ENCODE measurements around the gene LTB4R2. TPM values are rescaled to one million over a fixed set of nuclear protein-coding genes. Genes with fewer than 3 reads are reported as not detected.

Gene LTB4R2
- total and polyA plus RNA-seq, 4 donors, result 1.4 to 3.6 (median 2.9) TPM

GRCh38 chr14:24284501-24285035, 25.4 kb upstream of the LTB4R2 start:
- Histone ChIP-seq H3K9me3 (ENCODE audit: control insufficient read depth, insufficient read depth, low read length) (no peaks in the 10 kb centered on the region), H3K36me3 (ENCODE audit: control insufficient read depth, insufficient read depth, low read length) (no peaks in the 10 kb centered on the region), H3K27me3 (ENCODE audit: control insufficient read depth, insufficient read depth, low read length) (no peaks in the 10 kb centered on the region), H3K4me1 (ENCODE audit: control insufficient read depth, insufficient read depth, low read length) (no peaks in the 10 kb centered on the region), H3K27ac (ENCODE audit: low read depth, low read length) (no peak overlapping the region), H3K4me3 (ENCODE audit: low read depth, low read length) (no peak overlapping the region)
- DNase-seq (ENCODE audit: low read depth in 4 of 6, low spot score in 6 of 6), result peak in 1 of 6 donors; percentile 28
- WGBS (ENCODE audit: insufficient coverage), result 86% methylated on average over 9 of the region's 11 CpGs

GRCh38 chr14:24285351-24285750, 24.6 kb upstream of the LTB4R2 start:
- WGBS (ENCODE audit: insufficient coverage), result 88% methylated on average over 2 of the region's 4 CpGs
- H3K4me1 ChIP-seq (ENCODE audit: control insufficient read depth, insufficient read depth, low read length), result no peaks in the 10 kb centered on the region
- no peak for DNase-seq (ENCODE audit: low read depth in 4 of 6, low spot score in 6 of 6)
- no peak overlapping the region for H3K27ac ChIP-seq (ENCODE audit: low read depth, low read length)
- H3K9me3 ChIP-seq (ENCODE audit: control insufficient read depth, insufficient read depth, low read length), result no peaks in the 10 kb centered on the region
- peaks cover 4% of the 10 kb centered on the region for H3K36me3 ChIP-seq (ENCODE audit: control insufficient read depth, insufficient read depth, low read length)
- H3K4me3 ChIP-seq (ENCODE audit: low read depth, low read length), result no peak overlapping the region
- H3K27me3 ChIP-seq (ENCODE audit: control insufficient read depth, insufficient read depth, low read length), result no peaks in the 10 kb centered on the region

- Histone ChIP-seq H3K4me3 (ENCODE audit: low read depth, low read length) (no peak overlapping the region), H3K4me1 (ENCODE audit: control insufficient read depth, insufficient read depth, low read length) (no peaks in the 10 kb centered on the region), H3K9me3 (ENCODE audit: control insufficient read depth, insufficient read depth, low read length) (no peaks in the 10 kb centered on the region), H3K27me3 (ENCODE audit: control insufficient read depth, insufficient read depth, low read length) (no peaks in the 10 kb centered on the region), H3K27ac (ENCODE audit: low read depth, low read length) (no peak overlapping the region), H3K36me3 (ENCODE audit: control insufficient read depth, insufficient read depth, low read length) (peaks cover 18% of the 10 kb centered on the region)
- DNase-seq (ENCODE audit: low read depth in 4 of 6, low spot score in 6 of 6), result no peak
- WGBS (ENCODE audit: insufficient coverage), result 95% methylated on average over 5 of the region's 5 CpGs
Measured at GRCh38 chr14:24286996-24287395, 22.9 kb upstream of the LTB4R2 start.

GRCh38 chr14:24289649-24290280, 20.2 kb upstream of the LTB4R2 start:
- Histone ChIP-seq H3K36me3 (ENCODE audit: control insufficient read depth, insufficient read depth, low read length) (peaks cover 32% of the 10 kb centered on the region), H3K27ac (ENCODE audit: low read depth, low read length) (no peak overlapping the region), H3K4me3 (ENCODE audit: low read depth, low read length) (no peak overlapping the region), H3K9me3 (ENCODE audit: control insufficient read depth, insufficient read depth, low read length) (no peaks in the 10 kb centered on the region), H3K27me3 (ENCODE audit: control insufficient read depth, insufficient read depth, low read length) (no peaks in the 10 kb centered on the region), H3K4me1 (ENCODE audit: control insufficient read depth, insufficient read depth, low read length) (no peaks in the 10 kb centered on the region)
- no peak for DNase-seq (ENCODE audit: low read depth in 4 of 6, low spot score in 6 of 6)
- WGBS (ENCODE audit: insufficient coverage), result 100% methylated on average over 4 of the region's 6 CpGs

GRCh38 chr14:24290746-24291145, 19.2 kb upstream of the LTB4R2 start:
- Histone ChIP-seq H3K27me3 (ENCODE audit: control insufficient read depth, insufficient read depth, low read length) (no peaks in the 10 kb centered on the region), H3K9me3 (ENCODE audit: control insufficient read depth, insufficient read depth, low read length) (no peaks in the 10 kb centered on the region), H3K4me3 (ENCODE audit: low read depth, low read length) (no peak overlapping the region), H3K27ac (ENCODE audit: low read depth, low read length) (no peak overlapping the region), H3K4me1 (ENCODE audit: control insufficient read depth, insufficient read depth, low read length) (no peaks in the 10 kb centered on the region), H3K36me3 (ENCODE audit: control insufficient read depth, insufficient read depth, low read length) (peaks cover 36% of the 10 kb centered on the region)
- WGBS (ENCODE audit: insufficient coverage), result 93% methylated on average over 4 of the region's 9 CpGs
- no peak for DNase-seq (ENCODE audit: low read depth in 4 of 6, low spot score in 6 of 6)

GRCh38 chr14:24291446-24292117, 18.4 kb upstream of the LTB4R2 start:
- DNase-seq (ENCODE audit: low read depth in 4 of 6, low spot score in 6 of 6), result no peak
- H3K36me3 ChIP-seq (ENCODE audit: control insufficient read depth, insufficient read depth, low read length), result peaks cover 44% of the 10 kb centered on the region
- H3K4me1 ChIP-seq (ENCODE audit: control insufficient read depth, insufficient read depth, low read length), result no peaks in the 10 kb centered on the region
- no peak overlapping the region for H3K27ac ChIP-seq (ENCODE audit: low read depth, low read length)
- no peak overlapping the region for H3K4me3 ChIP-seq (ENCODE audit: low read depth, low read length)
- H3K27me3 ChIP-seq (ENCODE audit: control insufficient read depth, insufficient read depth, low read length), result no peaks in the 10 kb centered on the region
- H3K9me3 ChIP-seq (ENCODE audit: control insufficient read depth, insufficient read depth, low read length), result no peaks in the 10 kb centered on the region
- WGBS (ENCODE audit: insufficient coverage), result 89% methylated on average over 1 of the region's 3 CpGs

- H3K36me3 ChIP-seq (ENCODE audit: control insufficient read depth, insufficient read depth, low read length), result peaks cover 46% of the 10 kb centered on the region
- no peaks in the 10 kb centered on the region for H3K27me3 ChIP-seq (ENCODE audit: control insufficient read depth, insufficient read depth, low read length)
- no peaks in the 10 kb centered on the region for H3K9me3 ChIP-seq (ENCODE audit: control insufficient read depth, insufficient read depth, low read length)
- H3K4me3 ChIP-seq (ENCODE audit: low read depth, low read length), result no peak overlapping the region
- WGBS (ENCODE audit: insufficient coverage), result 94% methylated on average over 9 of the region's 11 CpGs
- DNase-seq (ENCODE audit: low read depth in 4 of 6, low spot score in 6 of 6), result no peak
- no peaks in the 10 kb centered on the region for H3K4me1 ChIP-seq (ENCODE audit: control insufficient read depth, insufficient read depth, low read length)
- H3K27ac ChIP-seq (ENCODE audit: low read depth, low read length), result no peak overlapping the region
Measured at GRCh38 chr14:24292118-24292807, 17.7 kb upstream of the LTB4R2 start.

- peaks cover 49% of the 10 kb centered on the region for H3K36me3 ChIP-seq (ENCODE audit: control insufficient read depth, insufficient read depth, low read length)
- H3K27ac ChIP-seq (ENCODE audit: low read depth, low read length), result no peak overlapping the region
- H3K4me1 ChIP-seq (ENCODE audit: control insufficient read depth, insufficient read depth, low read length), result peaks cover 1% of the 10 kb centered on the region
- no peak for DNase-seq (ENCODE audit: low read depth in 4 of 6, low spot score in 6 of 6)
- H3K4me3 ChIP-seq (ENCODE audit: low read depth, low read length), result no peak overlapping the region
- no peaks in the 10 kb centered on the region for H3K9me3 ChIP-seq (ENCODE audit: control insufficient read depth, insufficient read depth, low read length)
- H3K27me3 ChIP-seq (ENCODE audit: control insufficient read depth, insufficient read depth, low read length), result no peaks in the 10 kb centered on the region
- WGBS (ENCODE audit: insufficient coverage), result no CpG with 5 or more reads among the region's 2 CpGs
Measured at GRCh38 chr14:24293525-24293924, 16.4 kb upstream of the LTB4R2 start.

- H3K4me3 ChIP-seq (ENCODE audit: low read depth, low read length), result no peak overlapping the region
- H3K27ac ChIP-seq (ENCODE audit: low read depth, low read length), result no peak overlapping the region
- DNase-seq (ENCODE audit: low read depth in 4 of 6, low spot score in 6 of 6), result peak in 3 of 6 donors; percentile 48 to 88 (median 82)
- peaks cover 37% of the 10 kb centered on the region for H3K36me3 ChIP-seq (ENCODE audit: control insufficient read depth, insufficient read depth, low read length)
- 75% methylated on average over 8 of the region's 12 CpGs for WGBS (ENCODE audit: insufficient coverage)
- no peaks in the 10 kb centered on the region for H3K9me3 ChIP-seq (ENCODE audit: control insufficient read depth, insufficient read depth, low read length)
- H3K27me3 ChIP-seq (ENCODE audit: control insufficient read depth, insufficient read depth, low read length), result no peaks in the 10 kb centered on the region
- H3K4me1 ChIP-seq (ENCODE audit: control insufficient read depth, insufficient read depth, low read length), result peaks cover 18% of the 10 kb centered on the region
Measured at GRCh38 chr14:24296341-24297157, 13.4 kb upstream of the LTB4R2 start.
